Left colon (tissue), 2 donors: ENCODE data around the gene RAVER2. TPM values are rescaled to one million over a fixed set of nuclear protein-coding genes. Genes with fewer than 3 reads are reported as not detected.

Experiments used
- ATAC-seq: fragments of 200-7000 bp; cut with Tn5 transposase; one replicate; pipeline ENCODE4 v1.9.1; 2020; ENCODE audit warnings: mild to moderate bottlenecking, moderate library complexity
- DNase-seq, 2 donors: peaks; one replicate each; pipeline ENCODE4 v3.0.0-alpha.2; 2020
- intact Hi-C, 2 donors: fragments of 100-400 bp; cut with DNase I in 1 of 2; cut with micrococcal nuclease in 1 of 2; formaldehyde crosslinking; loops; one replicate each; pipeline versions ENCODE4 v1.11.2 to v1.14.0; 2022; cut with DNase I, micrococcal nuclease
- total RNA-seq, 2 donors: library from RNA; stranded (reverse); fragmentation: NEBNext Ultra II Directional; extraction: Animal tissue kit (Norgen Biotek cat#: 25700); gene quantifications; one replicate each; pipeline ENCODE4 v1.2.1, GENCODE V29; 2021
- donor health status: DM: no; HTN: no; CAD: no.
- donor health status: DM: yes; HTN: yes; CAD: no.

Gene RAVER2
- total RNA-seq, 2 donors from 2014 or later = 47.3 to 58.0 TPM

- intact Hi-C loops = no loop called here
- DNase-seq = no peak
- ATAC-seq = no peak
These were observed 94.4 kb downstream of the RAVER2 start for GRCh38 chr1:64839261-64839660.

GRCh38 chr1:64839732-64840405 lies 95.0 kb downstream of the RAVER2 start:
- no peak for DNase-seq
- intact Hi-C loops = no loop called here
- ATAC-seq = no peak

GRCh38 chr1:64841330-64842065 lies 96.6 kb downstream of the RAVER2 start:
- ATAC-seq (no peak), DNase-seq (no peak)
- intact Hi-C loops = no loop called here

GRCh38 chr1:64842224-64842623 lies 97.3 kb downstream of the RAVER2 start:
- intact Hi-C loops = no loop called here
- DNase-seq (no peak), ATAC-seq (no peak)

GRCh38 chr1:64843675-64844074 lies 98.8 kb downstream of the RAVER2 start:
- DNase-seq (no peak), ATAC-seq (no peak)
- intact Hi-C loops = no loop called here

- intact Hi-C loops = no loop called here
- DNase-seq (no peak), ATAC-seq (no peak)
These were observed 99.3 kb downstream of the RAVER2 start for GRCh38 chr1:64844175-64844574.

GRCh38 chr1:64844609-64845008 lies 99.7 kb downstream of the RAVER2 start:
- ATAC-seq = no peak
- intact Hi-C loops = no loop called here
- DNase-seq = no peak

GRCh38 chr1:64845831-64846425 lies 101.1 kb downstream of the RAVER2 start:
- no peak for ATAC-seq

GRCh38 chr1:64846573-64847430 lies 101.9 kb downstream of the RAVER2 start:
- DNase-seq (no peak), ATAC-seq (no peak)
- intact Hi-C loops = no loop called here

More at GRCh38 chr1:64845831-64846425, 101.1 kb downstream of the RAVER2 start:
- intact Hi-C loops = no loop called here
- DNase-seq = no peak

GRCh38 chr1:64847666-64848065 lies 102.8 kb downstream of the RAVER2 start:
- ATAC-seq = no peak
- DNase-seq = no peak
- intact Hi-C loops = no loop called here

GRCh38 chr1:64848136-64848535 lies 103.3 kb downstream of the RAVER2 start:
- ATAC-seq (no peak), DNase-seq (no peak)
- intact Hi-C loops = no loop called here

GRCh38 chr1:64848803-64849202 lies 103.9 kb downstream of the RAVER2 start:
- intact Hi-C loops = no loop called here
- no peak for DNase-seq
- no peak for ATAC-seq

GRCh38 chr1:64849942-64850341 lies 105.1 kb downstream of the RAVER2 start:
- intact Hi-C loops = loop anchor here in 1 of 2 donors (10.0 kb wide), 1 partner anchor 115 kb away; the partner anchor contains the start of gene JAK1
- ATAC-seq = no peak
- no peak for DNase-seq

- ATAC-seq (no peak), DNase-seq (no peak)
- intact Hi-C loops = loop anchor here in 1 of 2 donors (10.0 kb wide), 1 partner anchor 114 kb away; the partner anchor contains the start of gene JAK1
These were observed 106.0 kb downstream of the RAVER2 start for GRCh38 chr1:64850846-64851245.

- intact Hi-C loops = loop anchor here in 1 of 2 donors (10.0 kb wide), 1 partner anchor 113 kb away; the partner anchor contains the start of gene JAK1
- DNase-seq = no peak
- no peak for ATAC-seq
These were observed 106.8 kb downstream of the RAVER2 start for GRCh38 chr1:64851664-64852063.

GRCh38 chr1:64854674-64855073 lies 109.8 kb downstream of the RAVER2 start:
- ATAC-seq (no peak), DNase-seq (no peak)
- intact Hi-C loops = loop anchor here in 1 of 2 donors (10.0 kb wide), 1 partner anchor 110 kb away; the partner anchor contains the start of gene JAK1

GRCh38 chr1:64855557-64855956 lies 110.7 kb downstream of the RAVER2 start:
- ATAC-seq (no peak), DNase-seq (no peak)
- intact Hi-C loops = loop anchor here in 1 of 2 donors (10.0 kb wide), 1 partner anchor 109 kb away; the partner anchor contains the start of gene JAK1

GRCh38 chr1:64856553-64856952 lies 111.7 kb downstream of the RAVER2 start:
- intact Hi-C loops = loop anchor here in 1 of 2 donors (10.0 kb wide), 1 partner anchor 108 kb away; the partner anchor contains the start of gene JAK1
- peak in 1 of 2 donors; percentile 68 for DNase-seq
- peak; percentile 64 for ATAC-seq

- no peak for DNase-seq
- ATAC-seq = no peak
- intact Hi-C loops = loop anchor here in 1 of 2 donors (10.0 kb wide), 1 partner anchor 107 kb away; the partner anchor contains the start of gene JAK1
These were observed 112.5 kb downstream of the RAVER2 start for GRCh38 chr1:64857347-64857746.
